HEK293T (cell line): ENCODE measurements around the gene ZSCAN10.
"Not testable (repeated sequence)": the region's sequence is repeated elsewhere in the genome, so short reads cannot be mapped to it uniquely, and the experiment has no call there.

Experiments used
- BHLHE40 ChIP-seq: fragments of 450-650 bp; IDR thresholded peaks from 2 replicates; pipeline ENCODE4 v1.6.1; 2016; ENCODE audit warnings: mild to moderate bottlenecking, moderate library complexity, borderline replicate concordance
- HDGF ChIP-seq: fragments of 450-650 bp; IDR thresholded peaks from 2 replicates; pipeline ENCODE4 v1.6.1; 2017; ENCODE audit warnings: antibody characterized with exemption, borderline replicate concordance
- SP1 ChIP-seq: fragments of 450-650 bp; IDR thresholded peaks from 2 replicates; pipeline ENCODE4 v1.6.1; 2017

- TF ChIP-seq BHLHE40, SP1, HDGF: not testable (repeated sequence)
Measured at GRCh38 chr16:3052571-3053329, 46.3 kb downstream of the ZSCAN10 start.
